Fibroblast of lung (primary cell): Measurements from ENCODE around the gene USP14. TPM values are rescaled to one million over a fixed set of nuclear protein-coding genes. Genes with fewer than 3 reads are reported as not detected.

Experiments
- DNase-seq, 2 donors: peaks; one replicate each; pipeline versions ENCODE4 v3.0.0 to v3.0.0-alpha.2; 2010; ENCODE audit warnings: low read depth in 2 of 2
- H2AFZ ChIP-seq: 2 replicates; pipeline ENCODE4 v1.5.1; 2012; ENCODE audit warnings: low read length, control low read depth, inconsistent platforms
- H3K27ac ChIP-seq: 2 replicates; pipeline ENCODE4 v1.5.1; 2011; ENCODE audit warnings: low read length, control low read depth; ENCODE audit not compliant: insufficient read depth
- H3K27me3 ChIP-seq: 2 replicates; pipeline ENCODE4 v1.5.1; 2011; ENCODE audit warnings: mild to moderate bottlenecking, low read length; ENCODE audit not compliant: control insufficient read depth, insufficient read depth
- H3K36me3 ChIP-seq: 2 replicates; pipeline ENCODE4 v1.5.1; 2011; ENCODE audit warnings: low read length; ENCODE audit not compliant: control insufficient read depth, insufficient read depth
- H3K4me1 ChIP-seq: 2 replicates; pipeline ENCODE4 v1.5.1; 2011; ENCODE audit warnings: low read length; ENCODE audit not compliant: control insufficient read depth, insufficient read depth; ENCODE audit errors: extremely low read depth
- H3K4me2 ChIP-seq: 2 replicates; pipeline ENCODE4 v1.5.1; 2011; ENCODE audit warnings: low read length, control low read depth; ENCODE audit not compliant: insufficient read depth; ENCODE audit errors: extremely low read depth
- H3K4me3 ChIP-seq, 4 experiments: fragments of 200-600 bp in 1 of 4; sonication (generic) in 1 of 4; replicated peaks in 1 of 4; 2 replicates each; pipeline ENCODE4 v1.5.1; 2011 to 2016; ENCODE audit warnings: low read length in 4 of 4, low read depth in 3 of 4, mild to moderate bottlenecking in 3 of 4, control low read depth in 2 of 4, inconsistent platforms in 1 of 4, mixed read lengths in 1 of 4; ENCODE audit not compliant: insufficient read depth in 1 of 4; ENCODE audit errors: control extremely low read depth in 1 of 4
- H3K79me2 ChIP-seq: 2 replicates; pipeline ENCODE4 v1.5.1; 2012; ENCODE audit warnings: mild to moderate bottlenecking, low read length, inconsistent platforms; ENCODE audit not compliant: control insufficient read depth, insufficient read depth
- H3K9ac ChIP-seq: 2 replicates; pipeline ENCODE4 v1.5.1; 2011; ENCODE audit warnings: mild to moderate bottlenecking, low read length, control low read depth; ENCODE audit not compliant: insufficient read depth
- H3K9me3 ChIP-seq: 2 replicates; pipeline ENCODE4 v1.5.1; 2012; ENCODE audit warnings: low read depth, low read length; ENCODE audit not compliant: control insufficient read depth, insufficient read depth
- H4K20me1 ChIP-seq: 2 replicates; pipeline ENCODE4 v1.5.1; 2011; ENCODE audit warnings: low read length; ENCODE audit not compliant: control insufficient read depth, insufficient read depth; ENCODE audit errors: extremely low read depth
- EZH2 ChIP-seq: IDR thresholded peaks from 2 replicates; pipeline ENCODE4 v1.5.1; 2012; ENCODE audit warnings: low read length, control low read depth, mild to moderate bottlenecking; ENCODE audit errors: missing control alignments
- polyA plus RNA-seq, 2 donors: library from polyadenylated mRNA; depleted of rRNA in 1 of 2; stranded (reverse) in 1 of 2; unstranded in 1 of 2; fragments of >200 nt; gene quantifications; 2 replicates each; pipeline ENCODE4 v1.2.1, GENCODE V29; 2011 to 2012; ENCODE audit warnings: missing spikeins in 1 of 2
- total RNA-seq: library from RNA; depleted of rRNA; stranded (reverse); fragments of >200 nt; gene quantifications from 2 replicates; pipeline ENCODE4 v1.2.1, GENCODE V29; 2014
- TF ChIP-seq, protein P1 (sequence below), 2 donors: IDR thresholded peaks in 1 of 2; conservative IDR thresholded peaks in 1 of 2; 1 replicate in 1 of 2; 2 replicates in 1 of 2; pipeline ENCODE4 v1.5.1; 2011 to 2012; ENCODE audit warnings: low read length in 2 of 2, control low read depth in 1 of 2, inconsistent platforms in 1 of 2, low read depth in 1 of 2, mild to moderate bottlenecking in 1 of 2

USP14 gene
- total and polyA plus RNA-seq, 2 donors (not counting 1 experiment from before 2014, with no cell fraction given), result 21.5 to 39.5 TPM

DNA sequence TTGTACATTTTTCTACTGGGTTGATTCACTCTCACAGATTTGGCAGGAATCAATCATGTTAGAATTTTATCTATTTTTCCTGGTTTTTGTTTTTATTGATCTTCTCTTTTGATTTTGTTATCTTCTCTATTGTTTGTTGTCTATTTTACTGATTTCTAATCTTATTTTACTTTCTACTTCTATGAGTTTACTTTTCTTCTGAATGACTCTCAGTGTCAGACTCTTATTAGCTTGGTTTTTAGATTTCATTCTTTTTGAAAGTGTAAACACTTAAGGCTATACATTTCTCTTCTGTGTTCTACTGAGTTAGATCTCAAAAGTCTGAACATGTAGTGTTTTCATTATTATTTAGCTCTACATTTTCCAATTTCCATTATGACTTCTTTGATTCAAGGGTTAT is 62.4 kb downstream of the USP14 start:
- Histone ChIP-seq H3K4me2 (no peak overlapping the region), H3K9ac (no peak overlapping the region), H4K20me1 (no peaks in the 10 kb centered on the region), H3K4me1 (no peaks in the 10 kb centered on the region), H3K27ac (no peak overlapping the region), H3K79me2 (no peaks in the 10 kb centered on the region), H2AFZ (no peak overlapping the region), H3K9me3 (no peaks in the 10 kb centered on the region), H3K36me3 (peaks cover 5% of the 10 kb centered on the region), H3K4me3 (no peak overlapping the region), H3K27me3 (no peaks in the 10 kb centered on the region)
- no peak for TF ChIP-seq EZH2
- TF ChIP-seq, protein P1, sequence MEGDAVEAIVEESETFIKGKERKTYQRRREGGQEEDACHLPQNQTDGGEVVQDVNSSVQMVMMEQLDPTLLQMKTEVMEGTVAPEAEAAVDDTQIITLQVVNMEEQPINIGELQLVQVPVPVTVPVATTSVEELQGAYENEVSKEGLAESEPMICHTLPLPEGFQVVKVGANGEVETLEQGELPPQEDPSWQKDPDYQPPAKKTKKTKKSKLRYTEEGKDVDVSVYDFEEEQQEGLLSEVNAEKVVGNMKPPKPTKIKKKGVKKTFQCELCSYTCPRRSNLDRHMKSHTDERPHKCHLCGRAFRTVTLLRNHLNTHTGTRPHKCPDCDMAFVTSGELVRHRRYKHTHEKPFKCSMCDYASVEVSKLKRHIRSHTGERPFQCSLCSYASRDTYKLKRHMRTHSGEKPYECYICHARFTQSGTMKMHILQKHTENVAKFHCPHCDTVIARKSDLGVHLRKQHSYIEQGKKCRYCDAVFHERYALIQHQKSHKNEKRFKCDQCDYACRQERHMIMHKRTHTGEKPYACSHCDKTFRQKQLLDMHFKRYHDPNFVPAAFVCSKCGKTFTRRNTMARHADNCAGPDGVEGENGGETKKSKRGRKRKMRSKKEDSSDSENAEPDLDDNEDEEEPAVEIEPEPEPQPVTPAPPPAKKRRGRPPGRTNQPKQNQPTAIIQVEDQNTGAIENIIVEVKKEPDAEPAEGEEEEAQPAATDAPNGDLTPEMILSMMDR (conservative IDR thresholded peaks at IDR 0.05 in 1 of 2, IDR thresholded peaks at IDR 0.05 in 1 of 2; ENCODE audit: low read depth in 1 of 2, low read length in 2 of 2), result no peak
- DNase-seq, result no peak

DNA sequence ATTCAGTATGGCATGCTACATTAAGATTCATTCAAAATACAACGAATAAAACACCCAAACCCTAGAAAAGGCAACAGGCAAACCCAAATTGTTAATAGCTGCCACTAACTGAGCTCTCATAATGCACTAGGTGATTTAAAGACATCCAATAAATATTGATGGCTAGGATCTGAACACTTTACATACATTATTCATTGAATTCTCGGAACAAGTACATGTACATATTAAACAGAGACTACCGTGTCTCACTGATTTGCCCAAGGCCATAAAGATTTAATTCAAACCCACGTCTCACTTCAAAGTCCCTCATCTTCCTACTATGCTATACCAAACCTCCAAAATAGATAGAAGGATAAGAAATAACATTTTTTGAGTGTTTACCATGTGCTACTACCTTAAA is 67.4 kb downstream of the USP14 start:
- TF ChIP-seq, protein P1 (conservative IDR thresholded peaks at IDR 0.05 in 1 of 2, IDR thresholded peaks at IDR 0.05 in 1 of 2; ENCODE audit: low read depth in 1 of 2, low read length in 2 of 2), result no peak
- TF ChIP-seq EZH2, result no peak
- Histone ChIP-seq H3K4me2 (no peak overlapping the region), H3K27me3 (no peaks in the 10 kb centered on the region), H3K4me1 (no peaks in the 10 kb centered on the region), H3K27ac (no peak overlapping the region), H2AFZ (no peak overlapping the region), H3K9ac (no peak overlapping the region), H3K79me2 (no peaks in the 10 kb centered on the region), H3K36me3 (no peaks in the 10 kb centered on the region), H4K20me1 (no peaks in the 10 kb centered on the region), H3K9me3 (no peaks in the 10 kb centered on the region), H3K4me3 (no peak overlapping the region)
- no peak for DNase-seq

DNA sequence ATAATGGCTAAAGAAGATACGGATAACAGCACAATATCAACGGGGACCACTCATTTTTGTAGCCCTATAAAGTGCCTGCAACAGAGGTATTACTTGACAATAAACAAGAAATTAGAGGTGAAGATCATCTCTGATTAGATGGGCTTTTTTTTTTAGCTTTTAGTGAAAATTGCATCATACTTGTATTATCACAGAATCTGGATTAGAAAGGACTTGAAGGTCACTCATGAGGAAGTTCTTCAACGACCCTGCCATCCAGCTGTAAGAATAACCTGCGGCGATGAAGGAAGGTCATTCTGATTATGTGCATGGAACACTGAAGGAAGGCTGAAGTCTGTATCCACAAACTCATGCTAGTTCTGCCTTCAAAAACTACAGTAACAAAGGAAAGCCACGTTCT is 69.0 kb downstream of the USP14 start:
- no peak for DNase-seq
- Histone ChIP-seq H3K9ac (no peak overlapping the region), H4K20me1 (no peaks in the 10 kb centered on the region), H3K4me2 (no peak overlapping the region), H3K27me3 (no peaks in the 10 kb centered on the region), H3K79me2 (no peaks in the 10 kb centered on the region), H3K36me3 (no peaks in the 10 kb centered on the region), H3K4me3 (no peak overlapping the region), H2AFZ (no peak overlapping the region), H3K9me3 (no peaks in the 10 kb centered on the region), H3K27ac (no peak overlapping the region), H3K4me1 (no peaks in the 10 kb centered on the region)
- TF ChIP-seq, protein P1 (conservative IDR thresholded peaks at IDR 0.05 in 1 of 2, IDR thresholded peaks at IDR 0.05 in 1 of 2; ENCODE audit: low read depth in 1 of 2, low read length in 2 of 2), result no peak
- no peak for TF ChIP-seq EZH2
